Common myeloid progenitor, CD34-positive (primary cell): ENCODE measurements around the gene TAPT1.

Source experiments
- CTCF ChIA-PET: fragments of 350-600 bp; sonication (Branson Sonifier 250); formaldehyde crosslinking; loops from one replicate; lab custom pipeline; 2021; ENCODE audit warnings: antibody characterized with exemption; lab: Charles Lee
- POLR2A ChIA-PET: fragments of 350-600 bp; sonication (Branson Sonifier 250); formaldehyde crosslinking; loops from one replicate; lab custom pipeline; 2021; ENCODE audit warnings: antibody characterized with exemption; lab: Charles Lee
- DNase-seq, 3 donors: peaks; one replicate each; pipeline versions ENCODE4 v3.0.0 to v3.0.0-alpha.2; 2013
- H3K27ac ChIP-seq, 2 experiments: 1 replicate in 1 of 2; 2 replicates in 1 of 2; pipeline ENCODE4 v1.7.0; 2013; ENCODE audit warnings: inconsistent platforms in 2 of 2, low read length in 2 of 2, mild to moderate bottlenecking in 2 of 2, low read depth in 1 of 2, moderate library complexity in 1 of 2; ENCODE audit not compliant: severe bottlenecking in 2 of 2, insufficient read depth in 1 of 2, poor library complexity in 1 of 2
- H3K27me3 ChIP-seq, 5 experiments: replicated peaks in 2 of 5; 1 replicate in 3 of 5; 2 replicates in 2 of 5; pipeline versions ENCODE4 v1.6.1 to v1.7.0; 2013; ENCODE audit warnings: low read length in 4 of 5, mild to moderate bottlenecking in 2 of 5, moderate library complexity in 2 of 5, inconsistent platforms in 1 of 5; ENCODE audit not compliant: insufficient read depth in 5 of 5, control insufficient read depth in 4 of 5
- H3K36me3 ChIP-seq, 4 experiments: 1 replicate in 2 of 4; 2 replicates in 2 of 4; pipeline versions ENCODE4 v1.6.1 to v1.7.0; 2013; ENCODE audit warnings: low read length in 3 of 4, control low read depth in 1 of 4, mild to moderate bottlenecking in 1 of 4; ENCODE audit not compliant: control insufficient read depth in 4 of 4, insufficient read depth in 4 of 4
- H3K4me1 ChIP-seq, 4 experiments: 1 replicate in 3 of 4; 2 replicates in 1 of 4; pipeline versions ENCODE4 v1.6.1 to v1.7.1; 2013; ENCODE audit warnings: low read length in 3 of 4, mild to moderate bottlenecking in 3 of 4, control low read depth in 1 of 4, inconsistent platforms in 1 of 4, moderate library complexity in 1 of 4; ENCODE audit not compliant: control insufficient read depth in 4 of 4, insufficient read depth in 4 of 4; ENCODE audit errors: control extremely low read depth in 1 of 4
- H3K4me3 ChIP-seq, 7 experiments: 1 replicate in 4 of 7; 2 replicates in 3 of 7; pipeline versions ENCODE4 v1.5.1 to v1.7.0; 2013; ENCODE audit warnings: mild to moderate bottlenecking in 7 of 7, low read length in 6 of 7, moderate library complexity in 6 of 7, inconsistent platforms in 2 of 7, low read depth in 2 of 7, control low read depth in 1 of 7; ENCODE audit not compliant: insufficient read depth in 4 of 7, control insufficient read depth in 1 of 7; ENCODE audit errors: extremely low read depth in 1 of 7
- H3K9me3 ChIP-seq, 5 experiments: 1 replicate in 4 of 5; 2 replicates in 1 of 5; pipeline versions ENCODE4 v1.6.1 to v1.7.1; 2013; ENCODE audit warnings: low read length in 4 of 5, mild to moderate bottlenecking in 2 of 5, inconsistent platforms in 1 of 5, low read depth in 1 of 5, moderate library complexity in 1 of 5; ENCODE audit not compliant: control insufficient read depth in 4 of 5, insufficient read depth in 2 of 5; ENCODE audit errors: control extremely low read depth in 1 of 5
- WGBS: methylation state at CpG from one replicate; pipeline ENCODE4 v1.1.5; 2013; ENCODE audit not compliant: insufficient coverage; 5-methylcytosine and 5-hydroxymethylcytosine counted together

The TAPT1 gene

DNA sequence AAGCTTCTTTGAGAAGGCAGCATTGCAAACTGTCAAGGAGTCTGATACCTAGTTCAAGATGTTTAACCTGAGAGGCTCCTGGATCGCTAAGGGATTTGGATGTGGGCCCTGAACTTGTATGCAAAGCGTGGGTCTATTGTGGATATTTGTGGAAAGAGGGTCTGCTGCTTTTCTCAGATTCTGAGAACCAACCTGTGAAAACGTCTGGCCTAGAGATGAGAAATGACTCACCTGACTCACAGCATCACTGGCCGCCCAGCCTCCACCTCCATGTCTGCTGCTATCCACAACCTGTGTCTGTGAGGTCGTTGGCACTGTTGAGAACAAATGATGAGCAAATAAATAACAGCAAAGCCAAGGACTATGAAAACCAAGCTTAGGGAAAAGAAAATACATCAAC, 109.1 kb downstream of the TAPT1 start:
- DNase-seq: no peak
- no peaks in the 10 kb centered on the region for H3K9me3 ChIP-seq
- WGBS: 100% methylated on average over 4 of the region's 5 CpGs
- no peaks in the 10 kb centered on the region for H3K36me3 ChIP-seq
- CTCF ChIA-PET: interaction anchor here (0.7 to 1.3 kb wide), 4 partner anchors 10 to 25 kb away, joined by 3 read pairs; no protein-coding TSS in a partner anchor
- peaks cover under 1 to 6% (median 3%) of the 10 kb centered on the region in 4 experiments for H3K4me1 ChIP-seq
- no peak overlapping the region for H3K27ac ChIP-seq
- POLR2A ChIA-PET: no interaction called here
- H3K4me3 ChIP-seq: no peak overlapping the region
- no peaks in the 10 kb centered on the region for H3K27me3 ChIP-seq

DNA sequence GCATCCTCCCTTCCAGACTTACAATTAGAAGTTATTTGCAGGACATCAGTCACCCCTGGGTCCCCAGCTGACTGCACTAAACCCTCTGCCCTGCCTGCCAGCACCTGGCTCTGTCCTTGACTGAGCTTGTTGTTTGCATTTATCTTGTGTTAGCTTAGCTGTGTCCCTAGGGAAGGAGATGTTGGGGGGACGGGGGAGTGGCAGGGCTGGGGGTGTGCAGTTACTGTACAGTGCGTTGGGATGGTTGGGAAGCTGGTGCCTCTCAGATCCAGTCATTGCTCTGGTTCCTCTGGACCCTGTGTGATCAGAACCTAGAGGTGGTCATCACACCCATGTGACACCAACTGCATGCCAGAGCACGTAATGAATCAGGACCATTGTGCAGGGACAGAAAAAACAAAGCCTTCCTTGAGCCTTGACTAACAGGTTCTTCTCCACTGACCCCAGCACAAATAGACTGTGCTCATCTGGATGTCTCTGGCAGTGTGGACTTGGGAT, 109.7 kb downstream of the TAPT1 start:
- Histone ChIP-seq H3K4me3 (no peak overlapping the region), H3K9me3 (no peaks in the 10 kb centered on the region), H3K4me1 (no peaks in the 10 kb centered on the region), H3K36me3 (no peaks in the 10 kb centered on the region), H3K27me3 (no peaks in the 10 kb centered on the region), H3K27ac (no peak overlapping the region)
- ChIA-PET POLR2A (no interaction called here), CTCF (interaction anchor here (1.0 to 1.3 kb wide), 3 partner anchors 13 to 148 kb away, joined by 3 to 4 read pairs (median 3); no protein-coding TSS in a partner anchor)
- peak in 2 of 3 donors; percentile 14 to 28 for DNase-seq
- WGBS: 73% methylated on average over 3 of the region's 3 CpGs

DNA sequence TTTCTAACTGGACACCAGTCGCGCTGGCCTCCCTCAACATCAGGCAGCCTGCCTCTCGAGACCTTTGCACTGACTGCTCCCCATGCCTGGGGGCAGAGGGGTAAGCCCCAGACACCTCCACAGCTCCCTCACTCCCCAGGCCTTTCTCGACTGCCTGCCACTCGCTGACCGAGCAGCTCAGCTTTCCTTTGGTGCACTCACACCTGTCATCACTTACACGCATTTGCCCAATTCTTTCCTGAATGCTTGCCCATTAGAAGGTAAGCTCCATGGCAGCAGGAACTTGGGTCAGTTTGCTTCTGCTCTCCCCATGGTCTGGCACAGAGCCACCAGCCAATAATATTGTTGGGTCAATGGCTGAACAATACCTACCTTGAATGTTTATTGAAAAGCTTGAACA, 110.3 kb downstream of the TAPT1 start:
- H3K27me3 ChIP-seq: no peaks in the 10 kb centered on the region
- WGBS: 95% methylated on average over 4 of the region's 7 CpGs
- no peak for DNase-seq
- no peaks in the 10 kb centered on the region for H3K9me3 ChIP-seq
- no peaks in the 10 kb centered on the region for H3K4me1 ChIP-seq
- ChIA-PET POLR2A (no interaction called here), CTCF (interaction anchor here (1.0 to 1.3 kb wide), 3 partner anchors 13 to 148 kb away, joined by 3 to 4 read pairs (median 3); no protein-coding TSS in a partner anchor)
- no peak overlapping the region for H3K4me3 ChIP-seq
- no peak overlapping the region for H3K27ac ChIP-seq
- H3K36me3 ChIP-seq: no peaks in the 10 kb centered on the region

DNA sequence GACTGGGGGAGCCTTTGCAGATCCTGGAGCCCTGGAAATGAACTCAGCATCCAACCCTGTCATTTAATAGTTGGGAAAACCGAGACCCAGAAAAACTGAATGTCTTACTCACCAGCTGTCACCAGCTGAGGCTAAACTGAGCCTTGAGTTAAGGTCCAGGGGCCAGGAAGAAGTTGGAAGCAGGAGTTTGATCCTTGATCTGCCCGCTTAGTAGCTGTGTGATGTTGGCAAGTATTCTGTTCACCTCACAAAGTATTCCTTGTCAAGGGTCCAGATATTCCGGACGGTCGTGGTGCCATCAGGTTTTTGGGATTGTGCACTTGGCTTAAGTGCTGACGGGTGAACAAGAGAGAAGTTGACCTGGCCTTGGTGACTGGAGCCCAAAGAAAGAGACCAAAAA, 111.7 kb downstream of the TAPT1 start:
- Histone ChIP-seq H3K27me3 (no peaks in the 10 kb centered on the region), H3K4me3 (no peak overlapping the region), H3K4me1 (no peaks in the 10 kb centered on the region), H3K9me3 (no peaks in the 10 kb centered on the region), H3K27ac (no peak overlapping the region), H3K36me3 (no peaks in the 10 kb centered on the region)
- POLR2A ChIA-PET: no interaction called here
- WGBS: 100% methylated on average over 6 of the region's 6 CpGs
- CTCF ChIA-PET: interaction anchor here (0.8 to 1.6 kb wide), 2 partner anchors 12 kb away, joined by 3 read pairs; no protein-coding TSS in a partner anchor
- DNase-seq: no peak

DNA sequence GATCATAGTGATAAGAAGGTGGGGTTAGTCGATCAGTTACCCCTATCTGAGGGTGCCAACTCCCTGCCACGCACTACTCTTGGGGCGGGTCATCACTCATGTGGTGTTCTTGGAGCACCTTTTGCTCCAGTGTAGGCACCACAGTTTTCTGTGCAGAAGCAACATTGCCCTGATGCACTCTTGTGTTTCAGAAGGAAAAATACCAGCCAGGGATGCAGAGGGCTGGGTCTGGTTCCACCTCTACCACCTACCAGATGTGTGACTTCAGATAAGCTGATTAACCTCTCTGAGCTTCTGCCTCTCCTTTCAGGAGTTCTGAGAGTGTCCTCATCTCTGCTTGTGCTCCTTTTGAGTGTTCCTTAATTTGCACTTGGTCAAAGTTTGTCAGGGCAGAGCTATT, 112.5 kb downstream of the TAPT1 start:
- CTCF ChIA-PET: interaction anchor here (0.8 to 1.6 kb wide), 2 partner anchors 12 to 13 kb away, joined by 3 read pairs; no protein-coding TSS in a partner anchor
- no peak overlapping the region for H3K27ac ChIP-seq
- H3K4me3 ChIP-seq: no peak overlapping the region
- no peaks in the 10 kb centered on the region for H3K27me3 ChIP-seq
- H3K4me1 ChIP-seq: no peaks in the 10 kb centered on the region
- no peaks in the 10 kb centered on the region for H3K9me3 ChIP-seq
- POLR2A ChIA-PET: no interaction called here
- no peaks in the 10 kb centered on the region for H3K36me3 ChIP-seq
- DNase-seq: no peak
- WGBS: 97% methylated on average over 3 of the region's 3 CpGs

DNA sequence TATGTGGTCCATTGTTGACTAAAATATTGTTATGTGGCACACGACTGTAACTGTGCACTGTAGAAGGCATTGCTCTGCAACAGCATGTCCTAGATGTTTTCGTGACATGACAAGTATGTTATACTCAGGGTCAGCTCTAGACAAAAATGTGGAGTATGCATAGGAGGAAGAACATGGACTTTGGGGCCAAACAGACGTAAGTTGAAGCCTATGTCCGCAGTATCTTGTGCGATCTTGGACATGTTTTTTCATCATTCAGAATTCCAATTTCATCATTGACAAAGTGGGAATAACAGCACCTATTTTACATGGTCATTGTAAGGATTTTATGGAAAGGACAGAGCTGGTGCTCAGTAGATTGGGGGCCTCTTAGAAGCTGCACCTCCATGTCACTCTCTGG, 114.7 kb downstream of the TAPT1 start:
- Histone ChIP-seq H3K4me1 (no peaks in the 10 kb centered on the region), H3K27ac (no peak overlapping the region), H3K27me3 (no peaks in the 10 kb centered on the region), H3K4me3 (no peak overlapping the region), H3K36me3 (no peaks in the 10 kb centered on the region), H3K9me3 (no peaks in the 10 kb centered on the region)
- CTCF ChIA-PET: interaction anchor here (0.9 to 1.5 kb wide), 2 partner anchors 23 to 32 kb away, joined by 3 to 5 read pairs; no protein-coding TSS in a partner anchor
- 90% methylated on average over 2 of the region's 5 CpGs for WGBS
- DNase-seq: no peak
- POLR2A ChIA-PET: no interaction called here

DNA sequence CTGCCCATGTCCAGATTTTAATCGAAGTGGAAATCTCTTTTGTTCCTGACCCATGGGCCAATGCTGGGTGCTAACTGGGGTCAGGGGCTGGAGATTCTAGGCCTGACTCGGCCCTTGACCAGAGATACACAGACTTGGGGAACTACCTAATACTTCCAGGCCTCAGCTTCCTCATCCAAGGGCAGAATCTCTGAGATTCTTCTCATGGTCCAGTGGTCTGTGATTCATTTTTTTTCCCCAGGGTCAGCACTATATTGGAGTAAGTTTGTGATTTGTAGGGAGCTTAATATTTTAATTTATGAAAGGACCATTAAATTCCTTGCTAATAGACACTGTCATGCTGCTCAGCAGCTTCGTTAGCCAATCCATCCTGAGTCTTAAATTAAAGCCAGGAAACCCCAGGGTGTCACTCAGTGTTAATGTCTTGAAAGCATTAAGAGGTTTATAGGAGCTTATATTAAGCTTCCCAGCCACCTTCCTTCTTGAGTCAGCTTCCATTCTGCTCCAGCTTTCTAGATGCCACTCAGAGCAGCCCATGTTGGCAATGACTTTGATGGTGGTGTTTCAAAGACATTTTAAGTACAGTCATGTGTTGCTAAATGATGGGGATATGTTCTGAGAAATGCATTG, 115.5 kb downstream of the TAPT1 start:
- Histone ChIP-seq H3K4me3 (no peak overlapping the region), H3K27ac (no peak overlapping the region), H3K27me3 (no peaks in the 10 kb centered on the region), H3K4me1 (no peaks in the 10 kb centered on the region), H3K9me3 (no peaks in the 10 kb centered on the region), H3K36me3 (no peaks in the 10 kb centered on the region)
- ChIA-PET CTCF (interaction anchor here (0.9 to 1.5 kb wide), 2 partner anchors 23 to 32 kb away, joined by 3 to 5 read pairs; no protein-coding TSS in a partner anchor), POLR2A (no interaction called here)
- WGBS: 93% methylated on average over 3 of the region's 3 CpGs
- DNase-seq: no peak
